DND-41 (cell line): Measurements from ENCODE around the gene ASIC3.

Source experiments
- ATAC-seq: fragments of 200-7000 bp; cut with Tn5 transposase; 3 replicates; pipeline ENCODE4 v1.9.1; 2021; ENCODE audit warnings: low read depth; ENCODE audit not compliant: insufficient read depth
- DNase-seq: peaks from one replicate; pipeline ENCODE4 v3.0.0-alpha.2; 2020
- H2AFZ ChIP-seq: 2 replicates; pipeline ENCODE4 v1.6.0; 2012; ENCODE audit warnings: low read depth, low read length
- H3K27ac ChIP-seq: 2 replicates; pipeline ENCODE4 v1.5.1; 2012; ENCODE audit warnings: low read length, inconsistent platforms
- H3K27me3 ChIP-seq: fragments of 200-600 bp; sonication (generic); 2 replicates; pipeline ENCODE4 v1.6.0; 2012; ENCODE audit warnings: low read length, mild to moderate bottlenecking, inconsistent platforms; ENCODE audit not compliant: insufficient read depth, poor library complexity
- H3K36me3 ChIP-seq: 2 replicates; pipeline ENCODE4 v1.5.1; 2012; ENCODE audit warnings: low read length, inconsistent platforms; ENCODE audit not compliant: insufficient read depth
- H3K4me1 ChIP-seq: 2 replicates; pipeline ENCODE4 v1.5.1; 2012; ENCODE audit warnings: mild to moderate bottlenecking, low read length; ENCODE audit not compliant: insufficient read depth
- H3K4me2 ChIP-seq: 2 replicates; pipeline ENCODE4 v1.6.0; 2012; ENCODE audit warnings: mild to moderate bottlenecking, moderate library complexity, low read length, inconsistent platforms; ENCODE audit not compliant: insufficient read depth
- H3K4me3 ChIP-seq, 2 experiments: fragments of 200-600 bp in 1 of 2; shearing (Covaris generic) in 1 of 2; 2 replicates each; pipeline ENCODE4 v1.5.1; 2012 to 2016; ENCODE audit warnings: inconsistent platforms in 2 of 2, low read length in 2 of 2, mild to moderate bottlenecking in 2 of 2, low read depth in 1 of 2, moderate library complexity in 1 of 2
- H3K79me2 ChIP-seq: 2 replicates; pipeline ENCODE4 v1.6.0; 2012; ENCODE audit warnings: low read length, inconsistent platforms; ENCODE audit not compliant: insufficient read depth
- H3K9ac ChIP-seq: 2 replicates; pipeline ENCODE4 v1.6.0; 2012; ENCODE audit warnings: low read depth, mild to moderate bottlenecking, inconsistent platforms, low read length, moderate library complexity
- H3K9me3 ChIP-seq: 2 replicates; pipeline ENCODE4 v1.5.1; 2012; ENCODE audit warnings: low read length, moderate library complexity, mild to moderate bottlenecking, inconsistent platforms; ENCODE audit not compliant: insufficient read depth, severe bottlenecking
- H4K20me1 ChIP-seq: 2 replicates; pipeline ENCODE4 v1.6.0; 2012; ENCODE audit warnings: low read length; ENCODE audit not compliant: insufficient read depth
- EZH2 ChIP-seq: IDR thresholded peaks from 3 replicates; pipeline ENCODE4 v1.6.1; 2012; ENCODE audit warnings: borderline replicate concordance, low read depth, mild to moderate bottlenecking, moderate library complexity, low read length, inconsistent platforms; ENCODE audit not compliant: severe bottlenecking
- TF ChIP-seq, protein P1 (sequence below): IDR thresholded peaks from 2 replicates; pipeline ENCODE4 v1.5.1; 2012; ENCODE audit warnings: borderline replicate concordance, low read length, moderate library complexity, mild to moderate bottlenecking; ENCODE audit not compliant: poor library complexity, severe bottlenecking; ENCODE audit errors: extremely low read depth

The ASIC3 gene

DNA sequence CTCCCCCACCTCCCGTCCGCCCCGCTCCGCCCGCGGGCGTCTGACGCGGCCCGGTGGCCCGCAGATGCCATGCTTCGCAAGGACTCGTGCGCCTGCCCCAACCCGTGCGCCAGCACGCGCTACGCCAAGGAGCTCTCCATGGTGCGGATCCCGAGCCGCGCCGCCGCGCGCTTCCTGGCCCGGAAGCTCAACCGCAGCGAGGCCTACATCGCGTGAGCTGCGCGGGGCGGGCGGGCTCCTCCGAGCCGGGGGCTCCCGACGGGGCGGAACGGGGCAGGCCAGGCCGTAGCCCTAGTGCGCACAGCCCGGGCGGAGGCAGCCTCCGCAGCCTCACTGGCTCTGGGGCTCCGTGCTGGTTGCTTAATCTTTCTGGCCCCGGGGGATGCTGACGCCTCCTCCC is 2.8 kb downstream of the ASIC3 start:
- no peaks in the 10 kb centered on the region for H3K9me3 ChIP-seq
- TF ChIP-seq, protein P1, sequence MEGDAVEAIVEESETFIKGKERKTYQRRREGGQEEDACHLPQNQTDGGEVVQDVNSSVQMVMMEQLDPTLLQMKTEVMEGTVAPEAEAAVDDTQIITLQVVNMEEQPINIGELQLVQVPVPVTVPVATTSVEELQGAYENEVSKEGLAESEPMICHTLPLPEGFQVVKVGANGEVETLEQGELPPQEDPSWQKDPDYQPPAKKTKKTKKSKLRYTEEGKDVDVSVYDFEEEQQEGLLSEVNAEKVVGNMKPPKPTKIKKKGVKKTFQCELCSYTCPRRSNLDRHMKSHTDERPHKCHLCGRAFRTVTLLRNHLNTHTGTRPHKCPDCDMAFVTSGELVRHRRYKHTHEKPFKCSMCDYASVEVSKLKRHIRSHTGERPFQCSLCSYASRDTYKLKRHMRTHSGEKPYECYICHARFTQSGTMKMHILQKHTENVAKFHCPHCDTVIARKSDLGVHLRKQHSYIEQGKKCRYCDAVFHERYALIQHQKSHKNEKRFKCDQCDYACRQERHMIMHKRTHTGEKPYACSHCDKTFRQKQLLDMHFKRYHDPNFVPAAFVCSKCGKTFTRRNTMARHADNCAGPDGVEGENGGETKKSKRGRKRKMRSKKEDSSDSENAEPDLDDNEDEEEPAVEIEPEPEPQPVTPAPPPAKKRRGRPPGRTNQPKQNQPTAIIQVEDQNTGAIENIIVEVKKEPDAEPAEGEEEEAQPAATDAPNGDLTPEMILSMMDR = no peak
- no peak for TF ChIP-seq EZH2
- H3K4me1 ChIP-seq = peaks cover 21% of the 10 kb centered on the region
- ATAC-seq = peak; percentile 90
- H3K4me3 ChIP-seq = no peak overlapping the region
- H4K20me1 ChIP-seq = peaks cover 38% of the 10 kb centered on the region
- H3K27ac ChIP-seq = no peak overlapping the region
- peak overlapping the region; percentile 52 for H3K4me2 ChIP-seq
- DNase-seq = peak; percentile 84
- H3K27me3 ChIP-seq = no peaks in the 10 kb centered on the region
- no peak overlapping the region for H2AFZ ChIP-seq
- H3K36me3 ChIP-seq = peaks cover 4% of the 10 kb centered on the region; the same call in 1 of the 2 replicates
- H3K9ac ChIP-seq = no peak overlapping the region
- no peaks in the 10 kb centered on the region for H3K79me2 ChIP-seq

DNA sequence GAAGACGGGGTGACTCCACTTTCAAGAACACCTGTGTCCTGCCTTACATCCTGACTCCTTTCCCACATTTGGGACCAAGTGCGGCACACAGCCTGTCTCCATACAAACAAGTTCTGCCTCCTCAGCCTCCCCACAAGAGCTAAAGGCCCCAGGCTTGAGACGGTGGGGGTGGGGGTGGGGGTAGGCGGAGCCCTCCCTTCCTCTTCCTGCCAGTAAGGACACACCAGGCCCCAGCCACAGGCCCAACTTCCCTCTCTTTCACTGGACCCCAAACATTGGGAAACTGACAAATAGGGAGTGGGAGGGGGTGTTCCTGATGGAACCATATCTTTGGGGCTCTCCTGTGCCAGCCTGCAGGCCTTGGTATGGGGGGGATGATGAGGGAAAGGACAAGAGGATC is 4.8 kb downstream of the ASIC3 start:
- no peak for ATAC-seq
- no peak overlapping the region for H3K4me2 ChIP-seq

GRCh38 chr7:151053751-151054150 is 5.4 kb downstream of the ASIC3 start:
- Histone ChIP-seq H3K4me1 (peaks cover 41% of the 10 kb centered on the region), H3K27ac (no peak overlapping the region)

More for the DNA sequence above, 4.8 kb downstream of the ASIC3 start:
- no peak overlapping the region for H3K9ac ChIP-seq
- H3K36me3 ChIP-seq = peaks cover 4% of the 10 kb centered on the region; the same call in 1 of the 2 replicates
- H3K27ac ChIP-seq = no peak overlapping the region
- TF ChIP-seq, protein P1 = no peak
- TF ChIP-seq EZH2 = no peak
- H2AFZ ChIP-seq = no peak overlapping the region
- H3K9me3 ChIP-seq = no peaks in the 10 kb centered on the region
- H3K27me3 ChIP-seq = no peaks in the 10 kb centered on the region
- H3K79me2 ChIP-seq = 0 out of 2 replicates have a peak, but pooled peaks cover 9% of the 10 kb centered on the region
- DNase-seq = no peak
- peaks cover 32% of the 10 kb centered on the region for H4K20me1 ChIP-seq
- peaks cover 35% of the 10 kb centered on the region for H3K4me1 ChIP-seq
- H3K4me3 ChIP-seq = no peak overlapping the region

More at GRCh38 chr7:151053751-151054150, 5.4 kb downstream of the ASIC3 start:
- no peak overlapping the region for H3K4me3 ChIP-seq
- H3K27me3 ChIP-seq = no peaks in the 10 kb centered on the region
- H3K9me3 ChIP-seq = no peaks in the 10 kb centered on the region
- ATAC-seq = no peak
- H2AFZ ChIP-seq = no peak overlapping the region
- no peak overlapping the region for H3K4me2 ChIP-seq
- H3K36me3 ChIP-seq = peaks cover 4% of the 10 kb centered on the region; the same call in 1 of the 2 replicates
- H4K20me1 ChIP-seq = peaks cover 32% of the 10 kb centered on the region
- H3K9ac ChIP-seq = no peak overlapping the region
- DNase-seq = no peak
- H3K79me2 ChIP-seq = peaks cover 9% of the 10 kb centered on the region; the same call in 1 of the 2 replicates
- no peak for TF ChIP-seq EZH2
- TF ChIP-seq, protein P1 = no peak
